ENCODE data around the gene COL24A1.

Gene COL24A1

GRCh38 chr1:86035101-86035500 is 121.5 kb downstream of the COL24A1 start:
- no peaks in the 10 kb centered on the region for H3K36me3 ChIP-seq (ENCODE audit: control insufficient read depth, insufficient read depth, low read length)
- H3K4me3 ChIP-seq (replicated peaks; ENCODE audit: low read depth, low read length) = no peak overlapping the region
- no peaks in the 10 kb centered on the region for H3K27me3 ChIP-seq (replicated peaks; ENCODE audit: control insufficient read depth, insufficient read depth, low read length)
- DNase-seq (ENCODE audit: extremely low read depth, insufficient read length) = no peak
- no peak for TF ChIP-seq CTCF (IDR thresholded peaks at IDR 0.05; ENCODE audit: insufficient read depth, low read length, poor library complexity, severe bottlenecking)

- H3K4me3 ChIP-seq (replicated peaks; ENCODE audit: low read depth, low read length) = no peak overlapping the region
- DNase-seq (ENCODE audit: extremely low read depth, insufficient read length) = no peak
- no peaks in the 10 kb centered on the region for H3K27me3 ChIP-seq (replicated peaks; ENCODE audit: control insufficient read depth, insufficient read depth, low read length)
- no peaks in the 10 kb centered on the region for H3K36me3 ChIP-seq (ENCODE audit: control insufficient read depth, insufficient read depth, low read length)
- no peak for TF ChIP-seq CTCF (IDR thresholded peaks at IDR 0.05; ENCODE audit: insufficient read depth, low read length, poor library complexity, severe bottlenecking)
Observed at GRCh38 chr1:86030180-86030579, 126.4 kb downstream of the COL24A1 start.

- Histone ChIP-seq H3K36me3 (ENCODE audit: control insufficient read depth, insufficient read depth, low read length) (no peaks in the 10 kb centered on the region), H3K27me3 (replicated peaks; ENCODE audit: control insufficient read depth, insufficient read depth, low read length) (no peaks in the 10 kb centered on the region), H3K4me3 (replicated peaks; ENCODE audit: low read depth, low read length) (no peak overlapping the region)
- DNase-seq (ENCODE audit: extremely low read depth, insufficient read length) = no peak
- TF ChIP-seq CTCF (IDR thresholded peaks at IDR 0.05; ENCODE audit: insufficient read depth, low read length, poor library complexity, severe bottlenecking) = peak; percentile 81
Observed at GRCh38 chr1:86018283-86018923, 138.2 kb downstream of the COL24A1 start.

- H3K27me3 ChIP-seq (replicated peaks; ENCODE audit: control insufficient read depth, insufficient read depth, low read length) = no peaks in the 10 kb centered on the region
- TF ChIP-seq CTCF (IDR thresholded peaks at IDR 0.05; ENCODE audit: insufficient read depth, low read length, poor library complexity, severe bottlenecking) = no peak
- peak; percentile 47 for DNase-seq (ENCODE audit: extremely low read depth, insufficient read length)
- H3K4me3 ChIP-seq (replicated peaks; ENCODE audit: low read depth, low read length) = no peak overlapping the region
- H3K36me3 ChIP-seq (ENCODE audit: control insufficient read depth, insufficient read depth, low read length) = no peaks in the 10 kb centered on the region
Observed at GRCh38 chr1:86016076-86016759, 140.4 kb downstream of the COL24A1 start.

GRCh38 chr1:86015375-86015774 is 141.2 kb downstream of the COL24A1 start:
- TF ChIP-seq CTCF (IDR thresholded peaks at IDR 0.05; ENCODE audit: insufficient read depth, low read length, poor library complexity, severe bottlenecking) = no peak
- DNase-seq (ENCODE audit: extremely low read depth, insufficient read length) = peak; percentile 36
- H3K27me3 ChIP-seq (replicated peaks; ENCODE audit: control insufficient read depth, insufficient read depth, low read length) = no peaks in the 10 kb centered on the region
- no peak overlapping the region for H3K4me3 ChIP-seq (replicated peaks; ENCODE audit: low read depth, low read length)
- no peaks in the 10 kb centered on the region for H3K36me3 ChIP-seq (ENCODE audit: control insufficient read depth, insufficient read depth, low read length)
